Panc1 (cell line): ENCODE measurements around the gene INPPL1. TPM values are rescaled to one million over a fixed set of nuclear protein-coding genes. Genes with fewer than 3 reads are reported as not detected.

Experiments used
- ATAC-seq: fragments of 200-7000 bp; cut with Tn5 transposase; 2 replicates; pipeline ENCODE4 v1.9.1; 2020; ENCODE audit warnings: mild to moderate bottlenecking, moderate library complexity
- Bru-seq: library from RNA; stranded (reverse); fragments of 400-500 nt; gene quantifications from one replicate; lab custom pipeline; 2021; lab: Mats Ljungman, UMichigan
- BruChase-seq, 2 experiments: library from RNA; stranded (reverse); fragments of 400-500 nt; gene quantifications; one replicate each; lab custom pipeline; 2021; lab: Mats Ljungman, UMichigan
- BruUV-seq: library from RNA; stranded (reverse); fragments of 400-500 nt; replicated peaks from 2 replicates; lab custom pipeline; 2021; lab: Mats Ljungman, UMichigan
- CTCF ChIA-PET: fragments of 300-600 bp; sonication (Branson Sonifier 250); formaldehyde crosslinking; loops from one replicate; lab custom pipeline; 2022; ENCODE audit warnings: antibody characterized with exemption; lab: Charles Lee
- POLR2A ChIA-PET: fragments of 300-600 bp; sonication (Branson Sonifier 250); formaldehyde crosslinking; loops from one replicate; lab custom pipeline; 2022; ENCODE audit warnings: antibody characterized with exemption; lab: Charles Lee
- DNase-seq: peaks from one replicate; pipeline ENCODE4 v3.0.0-alpha.2; 2010; ENCODE audit warnings: low read depth, low spot score
- H3K27ac ChIP-seq: 2 replicates; pipeline ENCODE4 v1.5.1; 2011; ENCODE audit warnings: mild to moderate bottlenecking, low read length, inconsistent platforms
- H3K27me3 ChIP-seq: fragments of 200-500 bp; sonication (Bioruptor generic); 2 replicates; pipeline ENCODE4 v1.6.0; 2014; ENCODE audit warnings: low read length, inconsistent platforms; ENCODE audit not compliant: control insufficient read depth, insufficient read depth
- H3K36me3 ChIP-seq: fragments of 200-500 bp; sonication (Bioruptor generic); 2 replicates; pipeline ENCODE4 v1.5.1; 2014; ENCODE audit warnings: inconsistent platforms, mild to moderate bottlenecking, low read length, moderate library complexity; ENCODE audit not compliant: control insufficient read depth, insufficient read depth
- H3K4me1 ChIP-seq: 2 replicates; pipeline ENCODE4 v1.5.1; 2011; ENCODE audit warnings: inconsistent platforms, mild to moderate bottlenecking, low read length, moderate library complexity; ENCODE audit not compliant: control insufficient read depth, insufficient read depth
- H3K4me3 ChIP-seq, 2 experiments: 2 replicates each; pipeline ENCODE4 v1.5.1; 2011 to 2012; ENCODE audit warnings: low read depth in 2 of 2, low read length in 2 of 2, mild to moderate bottlenecking in 2 of 2, inconsistent platforms in 1 of 2, moderate library complexity in 1 of 2
- H3K9me3 ChIP-seq: fragments of 200-500 bp; sonication (Bioruptor generic); 2 replicates; pipeline ENCODE4 v1.5.1; 2014; ENCODE audit warnings: low read depth, mild to moderate bottlenecking, inconsistent platforms, low read length, moderate library complexity; ENCODE audit not compliant: control insufficient read depth, insufficient read depth
- CTCF ChIP-seq: fragments of 450-650 bp; IDR thresholded peaks from 2 replicates; pipeline ENCODE4 v1.5.1; 2017; ENCODE audit warnings: mild to moderate bottlenecking
- POLR2AphosphoS5 ChIP-seq: IDR thresholded peaks from 2 replicates; pipeline ENCODE4 v1.6.1; 2012; ENCODE audit warnings: mild to moderate bottlenecking, low read depth, low read length, moderate library complexity
- REST ChIP-seq, 2 experiments: IDR thresholded peaks; 2 replicates each; pipeline ENCODE4 v1.6.1; 2011 to 2012; ENCODE audit warnings: low read depth in 2 of 2, control low read depth in 1 of 2, low read length in 1 of 2, mild to moderate bottlenecking in 1 of 2, moderate library complexity in 1 of 2; ENCODE audit not compliant: insufficient read depth in 1 of 2
- SIN3A ChIP-seq: IDR thresholded peaks from 2 replicates; pipeline ENCODE4 v1.6.1; 2012; ENCODE audit warnings: low read depth, mild to moderate bottlenecking, low read length, moderate library complexity, borderline replicate concordance; ENCODE audit not compliant: insufficient read depth
- TCF7L2 ChIP-seq: IDR thresholded peaks from 2 replicates; pipeline ENCODE4 v1.6.1; 2011; ENCODE audit warnings: mild to moderate bottlenecking, low read depth, low read length, inconsistent platforms
- in situ Hi-C: cut with HindIII; loops from 2 replicates; pipeline ENCODE4 v1.10.0; 2016; ENCODE audit warnings: low sequenced_read_pairs, low pct_unique_long_range_greater_than_20kb
- intact Hi-C: fragments of 100-400 bp; cut with micrococcal nuclease; formaldehyde crosslinking; loops from one replicate; pipeline ENCODE4 v1.10.0; 2022; ENCODE audit not compliant: unreplicated experiment
- long read RNA-seq: library from polyadenylated mRNA; unstranded; transcript quantifications from one replicate; pipeline ENCODE4 v2.0.0, GENCODE V29; 2021; ENCODE audit not compliant: unreplicated experiment
- polyA plus RNA-seq: library from polyadenylated mRNA; unstranded; fragments of >200 nt; gene quantifications from one replicate; pipeline ENCODE4 v1.2.1, GENCODE V29; 2012; ENCODE audit warnings: missing spikeins; ENCODE audit not compliant: insufficient read length
- total RNA-seq: library from RNA; stranded (reverse); gene quantifications from one replicate; pipeline ENCODE4 v1.2.1, GENCODE V29; 2021; ENCODE audit not compliant: unreplicated experiment

INPPL1 gene
- total RNA-seq (298 TPM), Bru-seq, nascent RNA (percentile 83 among the genes with signal in this experiment), BruChase-seq, experiment 1, labeled RNA remaining after a 2-hour chase (percentile 95 among the genes with signal in this experiment), BruChase-seq, experiment 2, labeled RNA remaining after a 6-hour chase (percentile 96 among the genes with signal in this experiment)
- polyA plus RNA-seq: 383 TPM
- long read RNA-seq, full-length matches to known transcripts: 8 of 234 reads
- long read RNA-seq, partial matches to known transcripts: 204 of 234 reads
- long read RNA-seq, other reads (novel, unspliced or antisense): 22 of 234 reads

GRCh38 chr11:72224564-72225410 is at the start of gene INPPL1:
INPPL1 (plus strand) TSS chr11:72224767; CDS start chr11:72224985, 218 bp downstream.
- DNase-seq: no peak
- in situ Hi-C loops: no loop called here
- intact Hi-C loops: no loop called here
- ChIA-PET CTCF (interaction anchor here (0.9 kb wide), 1 partner anchor 42 kb away, joined by 3 read pairs; no protein-coding TSS in a partner anchor), POLR2A (interaction anchor here (0.5 kb wide), 1 partner anchor 210 kb away, joined by 9 read pairs; no protein-coding TSS in a partner anchor)
- H3K27me3 ChIP-seq: no peaks in the 10 kb centered on the region
- no TSS peak for BruUV-seq
- H3K36me3 ChIP-seq: peaks cover 3% of the 10 kb centered on the region; the same call in 1 of the 2 replicates
- peak within 1 kb of the TSS; percentile 95 for H3K4me3 ChIP-seq
- no peaks in the 10 kb centered on the region for H3K9me3 ChIP-seq
- H3K4me1 ChIP-seq: peaks cover 22% of the 10 kb centered on the region
- TF ChIP-seq SIN3A: no peak
- no peak for TF ChIP-seq TCF7L2
- no peak for TF ChIP-seq POLR2AphosphoS5
- TF ChIP-seq REST (IDR thresholded peaks at IDR 0.05; ENCODE audit: insufficient read depth in 1 of 2, low read depth in 2 of 2, low read length in 1 of 2): no peak
- no peak for TF ChIP-seq CTCF
- ATAC-seq: peak; percentile 10; the same call in 1 of the 2 replicates
- peak within 1 kb of the TSS; percentile 97 for H3K27ac ChIP-seq

GRCh38 chr11:72177656-72178055 is 46.9 kb upstream of the INPPL1 start:
- TF ChIP-seq REST (IDR thresholded peaks at IDR 0.05; ENCODE audit: insufficient read depth in 1 of 2, low read depth in 2 of 2, low read length in 1 of 2) (no peak), TCF7L2 (no peak), SIN3A (no peak), CTCF (no peak), POLR2AphosphoS5 (no peak)
- BruUV-seq: no TSS peak
- DNase-seq (no peak), ATAC-seq (no peak)
- Histone ChIP-seq H3K9me3 (no peaks in the 10 kb centered on the region), H3K36me3 (no peaks in the 10 kb centered on the region), H3K27me3 (no peaks in the 10 kb centered on the region), H3K4me1 (no peaks in the 10 kb centered on the region), H3K27ac (no peak overlapping the region), H3K4me3 (no peak overlapping the region)
- intact Hi-C loops: no loop called here
- in situ Hi-C loops: no loop called here
- CTCF ChIA-PET: no interaction called here
- POLR2A ChIA-PET: no interaction called here
